Measurements from ENCODE around the gene DCPS.
A peak's percentile ranks its signal among the peaks of the same experiment; 100 is the strongest.
"Not testable (repeated sequence)": the region's sequence is repeated elsewhere in the genome, so short reads cannot be mapped to it uniquely, and the experiment has no call there.

DCPS gene

GRCh38 chr11:126303623-126304456, at the start of gene DCPS:
TSS of gene DCPS (plus strand) at chr11:126304060. CDS start at chr11:126304081, 21 bp downstream.
- DNase-seq: peak; percentile 47

GRCh38 chr11:126254819-126255218, 49.0 kb upstream of the DCPS start:
- DNase-seq: no peak

- not testable (repeated sequence) for DNase-seq
These were observed 48.4 kb upstream of the DCPS start for GRCh38 chr11:126255507-126255906.

DNA sequence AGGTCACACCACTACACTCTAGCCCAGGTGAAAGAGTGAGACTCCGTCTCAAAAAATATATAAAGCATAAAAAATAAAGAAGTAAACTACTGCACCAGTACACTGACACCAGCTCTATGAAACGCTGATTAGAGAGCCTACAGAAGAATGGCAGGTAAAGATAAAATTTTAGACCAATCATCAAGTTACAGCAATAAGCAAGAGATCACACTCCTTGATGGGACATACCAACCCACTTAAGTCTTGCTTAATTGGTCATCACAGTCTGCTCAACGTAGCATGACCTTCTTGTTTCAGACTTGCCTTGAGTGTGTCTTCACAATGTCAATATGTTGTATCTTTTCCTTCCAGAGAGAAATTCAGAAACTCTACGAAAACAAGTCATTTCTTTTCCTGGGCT, 47.6 kb upstream of the DCPS start:
- no peak for DNase-seq

GRCh38 chr11:126257144-126257543, 46.7 kb upstream of the DCPS start:
- no peak for DNase-seq

DNA sequence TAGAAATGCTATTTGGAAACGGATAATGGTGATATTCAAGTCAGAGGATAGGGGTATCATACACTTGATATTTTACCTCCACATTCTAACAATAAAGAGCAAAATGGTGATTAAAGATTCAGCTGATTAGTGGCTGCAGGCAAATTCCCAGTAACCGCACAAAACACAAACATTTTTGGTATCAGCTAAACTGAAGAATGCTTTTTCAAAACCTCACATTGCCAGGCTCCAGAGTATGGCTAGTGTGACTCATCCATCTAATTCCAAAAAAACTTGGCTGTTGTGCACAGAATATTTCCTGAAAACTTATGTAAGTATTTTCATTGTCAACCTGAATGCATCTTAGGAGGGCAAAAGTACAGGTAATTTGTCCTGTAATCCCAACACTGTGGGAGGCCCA, 46.1 kb upstream of the DCPS start:
- no peak for DNase-seq

DNA sequence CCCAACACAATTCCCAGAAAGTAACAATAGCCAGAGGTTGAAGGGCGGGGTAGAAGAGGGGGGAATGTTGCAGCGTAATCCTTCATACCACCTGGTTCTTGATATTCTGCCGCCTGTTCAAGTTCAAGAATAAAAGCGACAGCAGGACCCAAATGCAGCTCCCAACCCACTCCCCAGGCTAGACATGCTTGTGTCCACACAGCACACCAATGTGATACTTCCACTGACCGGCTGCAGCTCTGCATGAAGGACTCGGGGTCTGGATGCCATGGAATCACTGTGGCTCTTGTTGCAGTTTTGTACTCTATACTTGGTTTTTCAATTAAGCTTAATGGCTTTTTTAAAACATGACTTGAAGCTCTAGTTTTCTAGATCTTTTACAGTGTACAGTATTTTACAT, 41.6 kb upstream of the DCPS start:
- DNase-seq: no peak

GRCh38 chr11:126263489-126263888, 40.4 kb upstream of the DCPS start:
- no peak for DNase-seq

DNA sequence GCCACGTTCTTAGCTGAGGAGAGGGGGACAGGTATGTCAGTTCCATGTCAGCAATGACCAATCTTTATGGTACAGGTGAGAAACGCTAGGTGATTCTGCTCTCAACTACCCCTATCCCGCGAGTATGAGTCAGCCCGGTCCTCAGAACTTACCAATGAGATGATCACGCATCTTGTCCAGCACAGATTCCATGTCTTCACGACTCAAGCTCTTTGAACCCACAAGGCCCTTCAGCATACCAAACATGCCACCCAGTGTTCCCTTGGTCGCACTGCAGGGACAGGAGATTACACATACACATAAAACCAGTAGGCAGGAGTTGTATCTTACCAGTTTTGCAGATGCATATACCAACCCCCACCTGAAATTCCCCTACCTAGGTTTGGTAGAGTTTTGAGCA, 38.0 kb upstream of the DCPS start:
- no peak for DNase-seq

DNA sequence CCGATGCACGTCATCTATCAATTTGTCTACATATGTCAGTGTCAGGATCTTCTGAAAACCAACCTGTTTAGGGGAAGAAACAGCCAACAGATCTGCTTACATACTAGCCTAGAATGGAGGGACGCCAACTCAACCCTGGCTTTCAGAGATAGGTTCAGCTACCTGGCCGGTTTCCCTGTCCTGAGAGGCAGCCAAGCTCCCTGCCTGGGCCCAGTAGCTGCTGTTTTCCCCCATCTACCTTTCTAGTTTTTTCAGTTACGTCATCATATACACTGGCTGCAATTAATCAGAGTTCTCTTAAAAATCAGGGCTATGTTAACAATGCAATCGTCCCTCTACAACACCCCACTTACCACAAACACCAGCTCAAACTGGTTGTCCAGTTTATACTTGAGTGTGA, 36.2 kb upstream of the DCPS start:
- no peak for DNase-seq

- DNase-seq: no peak
These were observed 35.5 kb upstream of the DCPS start for GRCh38 chr11:126268361-126268707.

- peak; percentile 93 for DNase-seq
These were observed 34.9 kb upstream of the DCPS start, which contains the start of the genes FOXRED1 and SRPRA for GRCh38 chr11:126268708-126269579. TSS of gene FOXRED1 (plus strand) at chr11:126269154. CDS start at chr11:126269207, 53 bp downstream. TSS of gene SRPRA (minus strand) at chr11:126268895. CDS start at chr11:126268804, 91 bp downstream.

DNA sequence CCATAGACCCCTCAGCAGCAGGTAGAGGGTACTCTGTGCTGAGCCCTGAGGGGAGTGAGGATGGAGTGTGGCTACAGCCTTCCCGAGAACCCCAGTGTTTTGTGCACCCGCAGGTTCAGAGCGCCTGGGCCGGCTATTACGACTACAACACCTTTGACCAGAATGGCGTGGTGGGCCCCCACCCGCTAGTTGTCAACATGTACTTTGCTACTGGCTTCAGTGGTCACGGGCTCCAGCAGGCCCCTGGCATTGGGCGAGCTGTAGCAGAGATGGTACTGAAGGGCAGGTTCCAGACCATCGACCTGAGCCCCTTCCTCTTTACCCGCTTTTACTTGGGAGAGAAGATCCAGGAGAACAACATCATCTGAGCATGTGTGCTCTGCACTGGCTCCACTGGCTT, 26.5 kb upstream of the DCPS start:
- no peak for DNase-seq

- no peak for DNase-seq
These were observed 26.1 kb upstream of the DCPS start for GRCh38 chr11:126277780-126278179.

- no peak for DNase-seq
These were observed 24.7 kb upstream of the DCPS start for GRCh38 chr11:126279191-126279590.

DNA sequence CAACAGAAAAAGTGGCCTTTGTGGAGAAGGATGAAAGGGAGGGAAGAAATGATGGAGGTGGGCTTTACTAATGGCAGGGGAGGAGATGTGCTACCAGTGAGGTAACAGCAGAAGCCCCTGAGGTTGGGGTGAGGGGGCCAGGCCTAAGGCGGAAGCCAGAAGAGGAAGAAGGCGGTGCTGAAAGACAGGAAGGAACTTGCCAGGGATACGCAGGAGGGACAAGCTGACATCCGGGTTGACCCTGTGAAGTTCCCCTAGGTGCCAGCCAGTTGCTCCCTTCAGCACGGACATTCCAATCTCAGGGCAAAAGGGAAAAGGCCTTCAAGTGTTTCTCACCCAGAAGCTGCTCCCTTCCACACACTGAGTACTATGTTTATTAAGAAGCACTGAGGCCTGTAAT, 23.3 kb upstream of the DCPS start:
- no peak for DNase-seq

- DNase-seq: no peak
These were observed 22.6 kb upstream of the DCPS start for GRCh38 chr11:126281245-126281644.

DNA sequence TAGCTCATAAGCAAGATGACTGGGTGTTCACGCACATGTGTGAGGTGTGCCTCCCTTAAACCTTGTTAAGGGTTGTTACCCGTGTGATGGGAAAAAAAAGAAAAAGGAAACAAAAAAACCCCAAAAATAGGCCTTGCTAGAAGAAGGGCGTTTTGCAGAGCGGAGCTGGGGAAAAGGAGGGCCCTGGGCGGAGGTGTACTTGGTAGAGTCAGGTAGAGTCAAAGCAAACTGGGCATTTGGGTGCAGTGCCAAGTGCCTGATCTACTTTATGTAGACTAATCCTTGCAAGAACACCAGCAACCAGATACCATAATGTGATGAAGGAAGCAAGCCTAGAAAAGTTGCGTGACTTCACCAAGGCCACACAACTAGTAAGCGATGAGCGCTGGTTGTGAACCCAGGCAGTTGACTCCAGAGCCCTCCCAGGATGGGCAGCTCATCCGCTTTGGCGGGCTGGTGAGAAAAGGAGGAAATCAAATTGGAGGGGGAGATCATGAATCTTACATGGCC, 22.1 kb upstream of the DCPS start:
- no peak for DNase-seq

DNA sequence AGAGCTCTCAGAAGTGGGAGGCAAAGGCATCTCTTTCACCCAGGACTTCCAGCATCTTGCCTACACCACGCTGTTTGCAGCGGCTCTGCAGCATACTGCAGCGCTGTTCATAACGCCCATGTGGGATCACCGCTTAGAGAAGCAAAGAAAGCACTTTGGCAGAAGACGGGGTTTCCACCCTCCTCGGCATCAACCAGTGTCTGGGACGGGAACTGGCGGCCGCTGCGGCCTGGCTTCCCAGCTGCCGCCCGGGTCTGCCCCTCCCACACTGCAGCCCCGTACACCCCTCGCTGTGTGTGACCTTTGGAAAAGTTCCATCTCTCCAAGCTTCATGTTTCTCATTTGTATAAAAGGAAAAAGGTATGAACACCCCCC, 21.5 kb upstream of the DCPS start:
- no peak for DNase-seq

GRCh38 chr11:126282736-126283591, 20.9 kb upstream of the DCPS start, which contains the start of gene TIRAP:
TSS of gene TIRAP (plus strand) at chr11:126283093. CDS start at chr11:126290895, 7,802 bp downstream.
- DNase-seq: no peak

DNA sequence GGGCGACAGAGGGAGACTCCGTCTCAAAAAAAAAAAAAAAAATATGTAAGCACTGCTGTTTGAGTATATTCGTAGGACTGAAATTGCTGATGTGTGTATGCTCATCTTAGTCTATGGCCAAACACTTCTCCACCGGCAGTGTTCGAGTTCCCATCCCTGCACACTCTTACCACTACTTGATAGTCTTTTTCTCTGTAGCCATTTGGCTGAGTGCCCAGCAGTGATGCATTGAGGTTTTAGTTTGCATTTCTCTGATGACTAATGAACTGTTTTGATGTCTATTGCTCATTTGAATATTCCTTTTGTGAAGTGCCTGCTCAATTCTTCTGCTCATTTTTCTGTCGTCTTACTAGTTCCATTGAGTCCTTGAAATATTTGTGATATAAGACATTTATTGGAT, 19.0 kb upstream of the DCPS start:
- DNase-seq: no peak

DNA sequence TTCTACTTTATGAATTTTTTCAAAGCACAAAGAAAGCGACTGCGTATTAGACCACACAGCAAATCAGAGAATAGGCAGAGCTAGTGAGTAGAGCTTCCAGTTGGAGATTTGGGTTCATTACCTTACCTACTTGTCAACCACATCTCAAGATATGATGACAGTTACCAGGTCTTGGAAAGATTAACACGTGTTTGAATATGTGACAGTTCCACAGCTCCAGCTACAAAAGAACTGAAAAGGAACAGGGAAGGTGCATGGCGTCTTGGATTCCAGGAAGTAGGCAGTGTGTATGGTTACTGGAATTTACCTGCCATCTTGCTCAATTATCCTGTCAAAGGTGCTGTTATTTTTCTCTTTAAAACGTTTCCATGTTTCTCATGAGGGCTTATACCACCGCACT, 15.6 kb upstream of the DCPS start:
- no peak for DNase-seq

GRCh38 chr11:126290887-126291286, 13.0 kb upstream of the DCPS start:
- no peak for DNase-seq
